NCI-H2029 treated with DMSO at 0.1 percent for 48 hours (cell line): Measurements from ENCODE around the gene FCGR3A.

Source experiments
- DNase-seq: peaks from one replicate; lab custom pipeline; 2025; lab: John Stamatoyannopoulos, UW

The FCGR3A gene

GRCh38 chr1:161501234-161501633 lies 48.4 kb downstream of the FCGR3A start:
- DNase-seq = no peak

GRCh38 chr1:161499099-161500039 lies 50.2 kb downstream of the FCGR3A start:
- no peak for DNase-seq

DNA sequence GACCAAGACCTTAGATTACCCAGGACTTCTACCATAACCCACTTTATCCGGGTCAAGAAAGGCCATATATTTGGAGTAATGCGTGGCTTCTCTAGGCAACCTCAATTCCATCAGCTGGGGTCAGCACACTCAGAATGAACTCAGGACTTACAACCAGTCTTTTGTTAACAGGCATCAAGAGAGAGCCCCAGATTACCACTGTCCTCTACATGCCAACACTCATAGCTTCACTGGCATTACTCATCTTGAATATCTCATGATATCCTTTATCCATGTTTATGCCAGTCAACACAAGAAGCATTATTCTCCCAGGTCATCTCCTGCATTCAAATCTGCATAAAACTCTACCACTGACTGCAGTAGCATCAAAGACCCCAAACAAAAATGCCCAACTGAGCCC lies 51.0 kb downstream of the FCGR3A start:
- DNase-seq = no peak

DNA sequence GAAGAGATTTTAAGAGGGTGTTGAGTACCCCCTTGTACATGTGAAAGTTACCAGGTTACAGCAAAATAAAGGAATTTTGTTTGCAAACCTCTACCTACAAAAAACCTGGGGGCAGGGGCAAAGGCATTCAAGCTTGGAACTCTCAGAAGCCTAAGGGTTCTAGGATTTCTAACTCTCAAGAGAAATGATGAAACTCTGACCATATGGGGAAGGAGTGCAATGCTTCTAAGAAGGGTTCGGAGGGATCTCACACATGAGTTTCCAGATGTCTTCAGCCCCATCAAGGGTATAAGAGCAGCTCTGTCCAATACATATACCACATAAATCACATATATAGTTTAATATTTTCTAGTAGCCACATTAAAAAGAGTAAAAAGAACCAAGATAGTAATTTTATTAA lies 51.7 kb downstream of the FCGR3A start:
- DNase-seq = no peak

- DNase-seq = no peak
These were observed 54.1 kb downstream of the FCGR3A start for GRCh38 chr1:161495490-161495889.

- no peak for DNase-seq
These were observed 55.4 kb downstream of the FCGR3A start for GRCh38 chr1:161494091-161494735.

- DNase-seq = no peak
These were observed 56.8 kb downstream of the FCGR3A start for GRCh38 chr1:161492827-161493226.
